Measurements from ENCODE around the gene ZBTB1. TPM values are rescaled to one million over a fixed set of nuclear protein-coding genes. Genes with fewer than 3 reads are reported as not detected.
"Not testable (repeated sequence)": the region's sequence is repeated elsewhere in the genome, so short reads cannot be mapped to it uniquely, and the experiment has no call there.

ZBTB1 gene
- total RNA-seq, 1 donor: 27.7 TPM

GRCh38 chr14:64496764-64497163, 7.8 kb upstream of the ZBTB1 start:
- DNase-seq (ENCODE audit: low read depth in 2 of 3, low spot score in 2 of 3): no peak

- no peak for DNase-seq (ENCODE audit: low read depth in 2 of 3, low spot score in 2 of 3)
Measured at GRCh38 chr14:64500088-64500487, 4.5 kb upstream of the ZBTB1 start.

- no peak for DNase-seq (ENCODE audit: low read depth in 2 of 3, low spot score in 2 of 3)
Measured at GRCh38 chr14:64501411-64502171, 3.0 kb upstream of the ZBTB1 start.

DNA sequence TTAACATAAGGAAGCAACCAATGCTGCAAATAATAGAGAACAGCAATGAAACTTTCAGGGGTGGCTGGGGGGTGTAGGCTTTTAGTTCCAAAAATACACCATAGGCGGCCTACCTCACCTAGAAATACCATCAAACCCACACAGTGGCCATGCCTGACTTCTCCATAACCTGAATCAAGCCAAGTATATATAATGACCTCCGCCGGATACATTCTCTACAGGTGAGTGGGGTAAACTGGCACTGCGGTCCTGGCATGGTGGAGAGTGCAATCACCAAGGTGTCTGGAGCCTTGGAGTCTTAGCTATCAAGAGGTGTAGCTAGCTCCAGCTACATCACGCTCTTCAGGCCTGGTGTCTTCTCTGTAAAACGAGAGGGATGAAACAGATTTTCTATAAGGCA, 2.1 kb upstream of the ZBTB1 start:
- DNase-seq (ENCODE audit: low read depth in 2 of 3, low spot score in 2 of 3): no peak

GRCh38 chr14:64502887-64503433, 1.6 kb upstream of the ZBTB1 start:
- DNase-seq (ENCODE audit: low read depth in 2 of 3, low spot score in 2 of 3): no peak

- DNase-seq (ENCODE audit: low read depth in 2 of 3, low spot score in 2 of 3): peak; percentile 95 to 96 (median 96)
Measured at GRCh38 chr14:64503434-64504309, 898 bp upstream of the ZBTB1 start, which contains the start of gene ZBTB25. ZBTB25 (minus strand) TSS chr14:64503838; CDS start chr14:64490533, 13,305 bp downstream.

GRCh38 chr14:64504897-64505794, 576 bp downstream of the ZBTB1 start:
- DNase-seq (ENCODE audit: low read depth in 2 of 3, low spot score in 2 of 3): peak; percentile 64 to 91 (median 80)

DNA sequence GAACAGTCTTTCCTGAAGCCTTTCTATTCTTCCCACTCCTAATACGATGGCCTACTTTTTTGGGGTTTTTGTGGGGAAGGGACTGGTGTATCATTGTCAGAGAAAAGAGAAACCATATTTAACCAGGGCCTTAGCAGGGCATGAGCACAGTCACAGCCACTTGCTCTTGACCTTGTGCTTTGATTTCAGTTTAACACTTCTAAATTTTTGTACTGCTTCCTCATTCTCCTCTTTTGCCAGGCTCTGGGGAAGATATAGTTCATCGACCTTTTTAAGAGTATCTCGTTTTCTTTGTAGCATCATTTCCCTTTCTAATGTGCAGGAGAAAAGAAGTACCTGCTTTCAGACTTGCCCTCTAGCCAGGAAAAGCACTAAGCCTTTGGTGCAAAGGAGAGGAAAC, 2.2 kb downstream of the ZBTB1 start:
- DNase-seq (ENCODE audit: low read depth in 2 of 3, low spot score in 2 of 3): no peak

DNA sequence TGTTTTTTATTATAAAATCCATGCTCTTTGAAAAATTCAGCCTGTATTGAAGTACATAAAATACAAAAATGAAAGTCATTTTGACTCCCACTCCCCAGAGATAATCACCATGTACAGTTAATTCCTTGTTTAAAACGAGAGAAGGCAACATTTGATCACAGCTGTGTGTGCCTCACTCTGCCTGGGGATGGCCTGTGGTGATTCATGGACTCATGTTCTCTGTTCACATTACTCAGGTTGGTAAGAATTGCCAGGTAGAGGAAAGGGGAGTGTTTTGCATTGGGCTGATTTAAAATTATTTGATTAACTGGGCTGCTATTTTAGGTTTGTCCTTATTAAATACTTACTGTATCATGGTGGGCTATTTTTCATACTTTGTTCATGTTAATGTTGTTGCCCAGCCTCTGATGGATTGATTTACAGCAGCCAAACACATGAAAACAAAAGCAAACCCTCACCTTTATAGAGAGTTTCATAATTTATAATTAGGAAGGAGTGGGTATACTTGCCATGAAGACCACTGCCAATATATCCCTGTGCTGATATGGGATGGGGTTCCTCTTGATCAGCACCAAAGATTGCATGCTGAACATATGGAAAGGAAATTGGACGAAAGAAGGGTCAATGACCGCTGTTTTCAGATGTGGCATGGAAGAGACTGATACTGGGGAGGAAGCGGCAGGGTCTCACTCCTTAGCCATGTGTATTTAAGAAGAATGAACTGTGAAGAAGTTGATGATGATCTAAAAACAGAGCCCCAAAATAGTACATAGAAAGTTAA, 3.0 kb downstream of the ZBTB1 start:
- DNase-seq (ENCODE audit: low read depth in 2 of 3, low spot score in 2 of 3): no peak

- DNase-seq (ENCODE audit: low read depth in 2 of 3, low spot score in 2 of 3): peak in 1 of 3 donors; percentile 49
Measured at GRCh38 chr14:64508215-64508776, 3.7 kb downstream of the ZBTB1 start.

DNA sequence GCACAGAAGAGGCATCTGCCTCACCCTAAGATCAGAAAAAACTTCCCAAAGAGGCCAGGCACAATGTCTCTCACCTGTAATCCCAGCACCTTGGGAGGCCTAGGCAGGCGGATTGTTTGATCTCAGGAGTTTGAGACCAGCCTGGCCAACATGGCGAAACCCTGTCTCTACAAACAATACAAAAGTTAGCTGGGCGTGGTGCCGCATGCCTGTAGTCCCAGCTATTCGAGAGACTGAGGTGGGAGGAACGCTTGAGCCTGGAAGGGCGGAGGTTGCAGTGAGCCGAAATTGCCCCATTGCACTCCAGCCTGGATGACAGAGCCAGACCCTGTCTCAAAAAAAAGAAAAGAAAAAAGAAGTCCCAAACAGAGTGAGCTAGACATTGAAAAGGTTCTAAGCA, 4.5 kb downstream of the ZBTB1 start:
- no peak for DNase-seq (ENCODE audit: low read depth in 2 of 3, low spot score in 2 of 3)

GRCh38 chr14:64510825-64511671, 6.5 kb downstream of the ZBTB1 start:
- peak; percentile 52 to 74 (median 68) for DNase-seq (ENCODE audit: low read depth in 2 of 3, low spot score in 2 of 3)

GRCh38 chr14:64513271-64513670, 8.7 kb downstream of the ZBTB1 start:
- DNase-seq (ENCODE audit: low read depth in 2 of 3, low spot score in 2 of 3): no peak

GRCh38 chr14:64515053-64515452, 10.5 kb downstream of the ZBTB1 start:
- no peak for DNase-seq (ENCODE audit: low read depth in 2 of 3, low spot score in 2 of 3)

DNA sequence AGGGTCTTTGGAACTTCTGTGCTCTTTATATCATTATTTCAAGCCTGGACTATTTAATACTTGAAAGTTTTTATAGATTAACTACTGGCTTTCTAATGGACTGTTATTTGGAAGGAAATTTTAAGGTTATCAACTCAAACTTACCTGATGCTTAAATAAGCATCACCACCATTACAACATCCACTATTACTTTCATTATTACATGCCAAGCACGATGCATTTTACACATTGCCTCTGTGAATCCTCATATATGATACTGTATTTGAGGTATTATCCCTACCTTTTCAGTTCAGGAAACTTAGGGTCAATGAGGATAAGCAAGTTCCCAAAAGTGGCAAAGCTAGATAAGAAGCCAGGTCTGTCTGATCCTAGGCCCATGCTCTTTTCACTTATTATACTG, 12.4 kb downstream of the ZBTB1 start:
- no peak for DNase-seq (ENCODE audit: low read depth in 2 of 3, low spot score in 2 of 3)

GRCh38 chr14:64517667-64518066, 13.1 kb downstream of the ZBTB1 start:
- not testable (repeated sequence) for DNase-seq (ENCODE audit: low read depth in 2 of 3, low spot score in 2 of 3)

DNA sequence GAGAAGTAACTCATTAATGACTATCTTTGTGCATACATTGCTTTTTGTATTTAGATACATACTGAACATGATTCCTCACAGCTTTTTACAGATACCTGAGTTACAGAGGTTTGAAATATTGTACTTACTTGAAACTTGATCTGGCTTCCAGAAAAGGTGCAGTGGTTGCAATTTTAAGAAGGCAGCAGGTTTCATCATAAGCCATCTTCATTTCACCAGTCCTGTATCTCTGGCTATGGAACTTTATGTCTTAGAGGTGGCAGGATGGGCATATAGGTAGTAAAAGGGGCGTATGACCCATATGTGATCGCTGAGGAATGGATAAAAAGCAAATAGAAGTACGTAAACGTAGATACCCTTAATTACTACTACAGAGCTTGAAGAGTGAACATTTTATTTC, 13.7 kb downstream of the ZBTB1 start:
- DNase-seq (ENCODE audit: low read depth in 2 of 3, low spot score in 2 of 3): no peak

DNA sequence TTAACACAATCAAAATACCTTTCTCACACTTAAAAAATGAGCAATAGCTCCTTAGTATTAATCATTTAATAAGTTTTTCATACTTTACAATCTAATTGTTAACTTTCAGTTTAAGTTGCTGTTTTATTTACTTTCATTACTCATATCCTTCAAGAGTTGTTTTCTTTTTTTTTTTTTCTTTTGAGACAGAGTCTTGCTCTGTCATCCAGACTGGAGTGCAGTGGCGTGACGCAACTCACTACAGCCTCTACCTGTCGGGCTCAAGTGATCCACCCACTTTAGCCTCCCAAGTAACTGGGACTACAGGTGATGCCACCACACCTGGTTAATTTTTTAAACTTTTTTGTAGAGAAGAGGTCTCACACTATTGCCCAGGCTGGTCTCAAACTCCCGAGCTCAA, 16.1 kb downstream of the ZBTB1 start:
- DNase-seq (ENCODE audit: low read depth in 2 of 3, low spot score in 2 of 3): no peak
